Smooth muscle cell (in vitro differentiated cells): Measurements from ENCODE around the gene MVK. TPM values are rescaled to one million over a fixed set of nuclear protein-coding genes. Genes with fewer than 3 reads are reported as not detected.

Source experiments
- DNase-seq: peaks from one replicate; lab custom pipeline; 2025; ENCODE audit not compliant: unreplicated experiment; lab: John Stamatoyannopoulos, UW
- H2AFZ ChIP-seq: fragments of 200-600 bp; sonication (generic); 2 replicates; pipeline ENCODE4 v1.6.0; 2016; ENCODE audit warnings: antibody characterized with exemption, low read depth, mild to moderate bottlenecking
- H3F3A ChIP-seq: fragments of 200-600 bp; sonication (generic); 2 replicates; pipeline ENCODE4 v1.6.0; 2017; ENCODE audit warnings: antibody characterized with exemption, low read depth
- H3K27ac ChIP-seq: fragments of 200-600 bp; sonication (generic); 2 replicates; pipeline ENCODE4 v1.5.1; 2016; ENCODE audit warnings: low read depth, mild to moderate bottlenecking
- H3K27me3 ChIP-seq: fragments of 200-600 bp; sonication (generic); 2 replicates; pipeline ENCODE4 v1.6.1; 2016; ENCODE audit warnings: low read depth, mild to moderate bottlenecking
- H3K36me3 ChIP-seq: fragments of 200-600 bp; sonication (generic); 2 replicates; pipeline ENCODE4 v1.5.1; 2016; ENCODE audit warnings: low read depth
- H3K4me1 ChIP-seq: fragments of 200-600 bp; sonication (generic); 2 replicates; pipeline ENCODE4 v1.5.1; 2016; ENCODE audit warnings: low read depth
- H3K4me2 ChIP-seq: fragments of 200-600 bp; sonication (generic); 2 replicates; pipeline ENCODE4 v1.6.0; 2016; ENCODE audit warnings: mild to moderate bottlenecking
- H3K4me3 ChIP-seq: fragments of 200-600 bp; sonication (generic); 2 replicates; pipeline ENCODE4 v1.5.1; 2016; ENCODE audit warnings: mild to moderate bottlenecking
- H3K79me2 ChIP-seq: fragments of 200-600 bp; sonication (generic); 2 replicates; pipeline ENCODE4 v1.6.0; 2016; ENCODE audit warnings: low read depth, mild to moderate bottlenecking
- H3K9ac ChIP-seq: fragments of 200-600 bp; sonication (generic); 2 replicates; pipeline ENCODE4 v1.6.0; 2016; ENCODE audit warnings: low read depth
- H3K9me3 ChIP-seq: fragments of 200-600 bp; sonication (generic); replicated peaks from 2 replicates; pipeline ENCODE4 v1.5.1; 2016; ENCODE audit warnings: low read depth
- H4K20me1 ChIP-seq: fragments of 200-600 bp; sonication (generic); 2 replicates; pipeline ENCODE4 v1.6.0; 2016; ENCODE audit warnings: low read depth
- WGBS: methylation state at CpG from one replicate; pipeline ENCODE4 v1.1.7; 2016; ENCODE audit warnings: low lambda C conversion rate; 5-methylcytosine and 5-hydroxymethylcytosine counted together
- polyA plus RNA-seq: library from polyadenylated mRNA; unstranded; fragments of >200 nt; fragmentation: Nextera tagmentation; extraction: Ambion mirVana; gene quantifications from 2 replicates; pipeline ENCODE4 v1.2.1, GENCODE V29; 2016
- total RNA-seq: library from RNA; depleted of rRNA; stranded (reverse); fragments of >200 nt; gene quantifications from 2 replicates; pipeline ENCODE4 v1.2.3, GENCODE V29; 2014
- TF ChIP-seq, protein P1 (sequence below): fragments of 200-600 bp; sonication (generic); IDR thresholded peaks from 2 replicates; pipeline ENCODE4 v1.5.1; 2017; ENCODE audit warnings: borderline replicate concordance, mild to moderate bottlenecking, antibody characterized with exemption; ENCODE audit not compliant: insufficient read depth, poor library complexity, severe bottlenecking

The MVK gene
- total and polyA plus RNA-seq, 2 experiments from 2014 or later = 16.3 to 21.1 TPM

DNA sequence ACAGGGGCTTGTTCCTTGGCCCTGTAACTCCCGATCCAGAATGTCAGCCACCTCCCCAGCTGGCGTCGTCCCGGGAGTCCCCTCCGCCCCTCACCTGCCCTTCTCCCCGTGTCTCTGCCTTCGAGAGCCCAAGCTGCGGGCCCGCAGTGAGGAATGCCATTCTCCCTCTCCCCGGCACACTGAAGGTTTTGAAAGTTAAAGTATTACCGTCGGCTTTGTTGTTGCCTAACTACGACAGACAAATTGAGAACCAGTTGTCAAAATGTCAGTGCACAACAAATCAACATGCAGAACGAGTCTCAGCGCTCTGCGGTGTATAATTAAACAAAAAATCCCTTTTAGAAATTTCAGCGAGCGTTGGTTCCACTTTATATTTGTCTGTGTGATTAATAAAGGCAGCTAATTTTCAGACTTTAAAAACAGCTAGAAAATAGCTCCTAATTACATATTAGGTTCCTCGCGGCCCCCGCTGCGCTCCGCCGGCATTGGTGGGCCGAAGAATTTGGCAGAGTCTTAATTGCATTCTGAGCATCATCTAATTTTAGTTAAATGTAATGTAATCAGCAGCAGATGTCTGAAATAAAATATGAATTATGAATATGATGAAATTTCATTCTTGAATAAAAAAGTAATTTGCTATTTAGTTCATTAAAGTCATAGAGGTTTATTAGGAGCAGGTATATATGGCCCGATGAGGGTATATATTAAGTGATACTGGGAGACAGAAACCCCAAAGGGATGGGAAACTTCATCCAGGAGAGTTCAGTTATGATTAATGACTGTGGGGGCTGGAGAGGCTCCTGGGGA, 40.3 kb downstream of the MVK start:
- H2AFZ ChIP-seq = no peak overlapping the region
- peaks cover 13% of the 10 kb centered on the region for H3K27me3 ChIP-seq
- no peaks in the 10 kb centered on the region for H4K20me1 ChIP-seq
- H3K4me2 ChIP-seq = no peak overlapping the region
- no peak overlapping the region for H3K4me3 ChIP-seq
- TF ChIP-seq, protein P1, sequence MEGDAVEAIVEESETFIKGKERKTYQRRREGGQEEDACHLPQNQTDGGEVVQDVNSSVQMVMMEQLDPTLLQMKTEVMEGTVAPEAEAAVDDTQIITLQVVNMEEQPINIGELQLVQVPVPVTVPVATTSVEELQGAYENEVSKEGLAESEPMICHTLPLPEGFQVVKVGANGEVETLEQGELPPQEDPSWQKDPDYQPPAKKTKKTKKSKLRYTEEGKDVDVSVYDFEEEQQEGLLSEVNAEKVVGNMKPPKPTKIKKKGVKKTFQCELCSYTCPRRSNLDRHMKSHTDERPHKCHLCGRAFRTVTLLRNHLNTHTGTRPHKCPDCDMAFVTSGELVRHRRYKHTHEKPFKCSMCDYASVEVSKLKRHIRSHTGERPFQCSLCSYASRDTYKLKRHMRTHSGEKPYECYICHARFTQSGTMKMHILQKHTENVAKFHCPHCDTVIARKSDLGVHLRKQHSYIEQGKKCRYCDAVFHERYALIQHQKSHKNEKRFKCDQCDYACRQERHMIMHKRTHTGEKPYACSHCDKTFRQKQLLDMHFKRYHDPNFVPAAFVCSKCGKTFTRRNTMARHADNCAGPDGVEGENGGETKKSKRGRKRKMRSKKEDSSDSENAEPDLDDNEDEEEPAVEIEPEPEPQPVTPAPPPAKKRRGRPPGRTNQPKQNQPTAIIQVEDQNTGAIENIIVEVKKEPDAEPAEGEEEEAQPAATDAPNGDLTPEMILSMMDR = no peak
- H3F3A ChIP-seq = no peaks in the 10 kb centered on the region
- 82% methylated on average over 26 of the region's 26 CpGs for WGBS
- H3K9me3 ChIP-seq = no peaks in the 10 kb centered on the region
- peaks cover 9% of the 10 kb centered on the region for H3K4me1 ChIP-seq
- H3K27ac ChIP-seq = no peak overlapping the region
- no peak for DNase-seq
- H3K79me2 ChIP-seq = no peaks in the 10 kb centered on the region
- no peak overlapping the region for H3K9ac ChIP-seq
- H3K36me3 ChIP-seq = no peaks in the 10 kb centered on the region

DNA sequence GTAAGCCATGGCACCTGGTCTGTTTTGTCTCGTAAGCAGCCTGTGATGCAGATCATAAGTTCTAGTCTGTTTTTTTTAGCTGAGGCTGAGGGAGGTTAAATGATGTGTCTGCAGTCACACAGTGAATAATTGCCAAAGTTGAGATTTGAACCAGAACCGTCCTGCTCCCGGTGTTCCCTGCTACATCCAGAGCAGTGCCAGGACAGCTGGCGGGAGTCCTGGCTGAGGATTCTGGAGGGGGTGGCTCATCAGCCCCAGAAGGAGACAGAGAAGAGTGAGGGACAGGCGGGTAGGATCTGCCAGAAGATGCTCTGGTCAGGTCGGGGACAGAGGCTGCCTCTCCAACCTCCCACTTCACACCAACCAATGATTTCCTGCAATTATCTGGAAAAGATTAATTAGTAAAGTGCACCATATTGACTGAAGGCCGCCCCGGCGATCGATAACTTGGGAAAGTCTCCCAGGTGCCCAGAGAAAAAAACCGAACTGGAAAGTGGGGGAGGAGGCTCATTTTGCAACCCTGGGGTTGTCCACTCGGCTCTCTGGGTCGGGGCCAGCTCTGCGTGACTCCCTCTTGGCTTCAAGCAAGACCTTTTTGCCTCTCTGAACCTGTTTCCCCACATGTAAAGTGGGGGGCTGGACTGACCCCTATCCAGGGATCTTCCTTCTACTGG, 42.1 kb downstream of the MVK start:
- peaks cover 13% of the 10 kb centered on the region for H3K27me3 ChIP-seq

DNA sequence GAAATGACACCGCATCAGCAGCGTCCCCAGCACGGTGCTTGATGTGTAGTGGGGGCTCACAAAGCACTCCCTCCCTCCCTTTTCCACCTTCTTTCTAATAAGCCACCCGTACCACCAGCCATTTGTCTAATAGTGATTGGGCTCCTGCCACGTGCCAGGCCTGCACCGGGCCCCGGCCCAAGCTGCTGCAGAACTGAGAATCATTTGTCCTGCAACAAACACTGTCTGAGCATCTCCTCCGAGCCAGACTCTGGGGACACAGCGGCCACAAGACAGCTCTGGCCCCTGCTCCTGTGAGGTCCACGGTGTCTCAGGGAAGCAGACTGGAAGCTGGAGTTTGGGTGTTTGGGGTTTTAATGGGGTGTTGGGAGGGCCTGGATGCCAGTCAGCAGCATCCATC, 43.9 kb downstream of the MVK start:
- DNase-seq = no peak
- Histone ChIP-seq H3K27ac (no peak overlapping the region), H4K20me1 (no peaks in the 10 kb centered on the region), H3K27me3 (peaks cover 13% of the 10 kb centered on the region), H3K9ac (no peak overlapping the region), H3K9me3 (no peaks in the 10 kb centered on the region), H3K79me2 (no peaks in the 10 kb centered on the region), H3K4me1 (peaks cover 14% of the 10 kb centered on the region), H3K4me3 (no peak overlapping the region), H3K4me2 (no peak overlapping the region), H3F3A (no peaks in the 10 kb centered on the region), H3K36me3 (no peaks in the 10 kb centered on the region), H2AFZ (no peak overlapping the region)
- TF ChIP-seq, protein P1 = no peak
- 90% methylated on average over 10 of the region's 10 CpGs for WGBS

More for the DNA sequence above, 42.1 kb downstream of the MVK start:
- WGBS = 88% methylated on average over 14 of the region's 14 CpGs
- Histone ChIP-seq H3K9ac (no peak overlapping the region), H3K9me3 (no peaks in the 10 kb centered on the region), H3K79me2 (no peaks in the 10 kb centered on the region), H3F3A (no peaks in the 10 kb centered on the region), H3K27ac (no peak overlapping the region), H3K4me3 (no peak overlapping the region), H3K36me3 (no peaks in the 10 kb centered on the region), H3K4me2 (no peak overlapping the region), H4K20me1 (no peaks in the 10 kb centered on the region), H2AFZ (no peak overlapping the region), H3K4me1 (peaks cover 9% of the 10 kb centered on the region)
- TF ChIP-seq, protein P1 = no peak
- no peak for DNase-seq
